K562 (cell line): ENCODE data around the gene IL4R. TPM values are rescaled to one million over a fixed set of nuclear protein-coding genes. Genes with fewer than 3 reads are reported as not detected.

Experiments used
- ATAC-seq: fragments of 200-7000 bp; cut with Tn5 transposase; 3 replicates; pipeline ENCODE4 v1.9.1; 2020; ENCODE audit warnings: moderate library complexity
- BruUV-seq: library from RNA; stranded (reverse); fragments of 400-500 nt; replicated peaks from 2 replicates; lab custom pipeline; 2021; lab: Mats Ljungman, UMichigan
- CTCF ChIA-PET: fragments of 300-600 bp; formaldehyde crosslinking; extraction: SDS; loops from one replicate; lab custom pipeline; 2021; ENCODE audit warnings: low intra/inter-chr PET ratio; lab: Yijun Ruan, JAX
- POLR2A ChIA-PET: fragments of 300-600, 350-650 bp; sonication (Branson Sonifier 250); formaldehyde crosslinking; extraction: SDS; loops from one replicate; lab custom pipeline; 2021; ENCODE audit warnings: antibody characterized with exemption, inconsistent platforms; lab: Yijun Ruan, JAX
- DNase-seq, 4 experiments: peaks; one replicate each; pipeline versions ENCODE4 v3.0.0 to v3.0.0-alpha.2; 2011 to 2018; ENCODE audit warnings: low spot score in 3 of 4, mixed read lengths in 3 of 4; ENCODE audit errors: extremely low read depth in 1 of 4
- FAIRE-seq: peaks from 2 replicates; lab custom pipeline; 2011; peaks lifted over from hg19 to GRCh38; lab: Jason Lieb, UNC
- H2AFZ ChIP-seq: 2 replicates; pipeline ENCODE4 v1.6.0; 2011; ENCODE audit warnings: low read depth, low read length, control low read depth, inconsistent platforms
- H3K27ac ChIP-seq: fragments of 200-600 bp; 3 replicates; pipeline ENCODE4 v1.8.0; 2011; ENCODE audit warnings: low read depth, mild to moderate bottlenecking, control low read depth, inconsistent platforms, low read length, moderate library complexity, mixed read lengths; ENCODE audit errors: extremely low read depth
- H3K27me3 ChIP-seq, 2 experiments: fragments of 300-600 bp in 1 of 2; 2 replicates in 1 of 2; 3 replicates in 1 of 2; pipeline versions ENCODE4 v1.6.0 to v1.8.0; 2011; ENCODE audit warnings: inconsistent platforms in 2 of 2, low read length in 2 of 2, mild to moderate bottlenecking in 1 of 2, mixed read lengths in 1 of 2, moderate library complexity in 1 of 2; ENCODE audit not compliant: control insufficient read depth in 2 of 2, insufficient read depth in 2 of 2
- H3K36me3 ChIP-seq: fragments of 300-600 bp; 3 replicates; pipeline ENCODE4 v1.8.0; 2011; ENCODE audit warnings: mild to moderate bottlenecking, low read length, inconsistent platforms; ENCODE audit not compliant: control insufficient read depth, insufficient read depth
- H3K4me1 ChIP-seq, 2 experiments: fragments of 200-600 bp in 1 of 2; replicated peaks in 1 of 2; 2 replicates in 1 of 2; 3 replicates in 1 of 2; pipeline versions ENCODE4 v1.5.1 to v1.8.0; 2011; ENCODE audit warnings: inconsistent platforms in 2 of 2, low read length in 2 of 2, mild to moderate bottlenecking in 1 of 2, mixed read lengths in 1 of 2, moderate library complexity in 1 of 2; ENCODE audit not compliant: control insufficient read depth in 2 of 2, insufficient read depth in 2 of 2
- H3K4me2 ChIP-seq: 2 replicates; pipeline ENCODE4 v1.6.1; 2011; ENCODE audit warnings: low read length, control low read depth, inconsistent platforms, mixed read lengths; ENCODE audit not compliant: insufficient read depth
- H3K4me3 ChIP-seq: fragments of 200-600 bp; sonication (generic), shearing (Covaris generic); 2 replicates; pipeline ENCODE4 v1.5.1; 2016; ENCODE audit warnings: control low read depth, inconsistent platforms
- H3K79me2 ChIP-seq: fragments of 200-600 bp; 3 replicates; pipeline ENCODE4 v1.8.0; 2011; ENCODE audit warnings: low read length, inconsistent platforms; ENCODE audit not compliant: control insufficient read depth, insufficient read depth
- H3K9ac ChIP-seq, 2 experiments: 2 replicates each; pipeline versions ENCODE4 v1.6.0 to v1.6.1; 2011; ENCODE audit warnings: low read depth in 2 of 2, low read length in 2 of 2, control low read depth in 1 of 2, inconsistent platforms in 1 of 2, mild to moderate bottlenecking in 1 of 2, mixed read lengths in 1 of 2; ENCODE audit not compliant: insufficient read depth in 1 of 2
- H3K9me1 ChIP-seq: one replicate; pipeline ENCODE4 v1.6.0; 2011; ENCODE audit warnings: inconsistent platforms, mild to moderate bottlenecking, low read length, moderate library complexity; ENCODE audit not compliant: control insufficient read depth, insufficient read depth
- H3K9me3 ChIP-seq: replicated peaks from 2 replicates; pipeline ENCODE4 v1.5.1; 2011; ENCODE audit warnings: low read depth, low read length, inconsistent platforms; ENCODE audit not compliant: control insufficient read depth, insufficient read depth
- H4K20me1 ChIP-seq: replicated peaks from 2 replicates; pipeline ENCODE4 v1.6.1; 2011; ENCODE audit warnings: low read length, inconsistent platforms, mixed read lengths; ENCODE audit not compliant: control insufficient read depth, insufficient read depth
- ARID2 ChIP-seq: fragments of 450-650 bp; IDR thresholded peaks from 2 replicates; pipeline ENCODE4 v1.6.1; 2017; ENCODE audit warnings: antibody characterized with exemption, mild to moderate bottlenecking
- CHAMP1 ChIP-seq: fragments of 450-650 bp; IDR thresholded peaks from 2 replicates; pipeline ENCODE4 v1.6.1; 2016; ENCODE audit warnings: mild to moderate bottlenecking
- FOXK2 ChIP-seq, 2 experiments: fragments of 450-650 bp; IDR thresholded peaks in 1 of 2; conservative IDR thresholded peaks in 1 of 2; 2 replicates each; pipeline ENCODE4 v1.6.1; 2016; ENCODE audit warnings: low read depth in 2 of 2, mild to moderate bottlenecking in 1 of 2
- KLF16 ChIP-seq: IDR thresholded peaks from 2 replicates; pipeline ENCODE4 v1.6.1; 2016; ENCODE audit warnings: antibody characterized with exemption
- MCM2 ChIP-seq: fragments of 450-650 bp; IDR thresholded peaks from 2 replicates; pipeline ENCODE4 v1.6.1; 2017; ENCODE audit warnings: low read depth, mild to moderate bottlenecking
- MXI1 ChIP-seq: IDR thresholded peaks from 2 replicates; pipeline ENCODE4 v1.6.1; 2011; ENCODE audit warnings: low read depth, mild to moderate bottlenecking, improper control_type of control experiment, low read length
- RBFOX2 ChIP-seq: fragments of 200-400 bp; formaldehyde crosslinking; IDR thresholded peaks from 2 replicates; pipeline ENCODE4 v1.6.1; 2017; ENCODE audit warnings: low read depth, mild to moderate bottlenecking, low read length, moderate library complexity
- RCOR1 ChIP-seq, 2 experiments: IDR thresholded peaks; 2 replicates each; pipeline ENCODE4 v1.6.1; 2012; ENCODE audit warnings: low read depth in 2 of 2, low read length in 2 of 2, borderline replicate concordance in 1 of 2, improper control_type of control experiment in 1 of 2
- ZBTB7A ChIP-seq: IDR thresholded peaks from 2 replicates; pipeline ENCODE4 v1.6.1; 2011; ENCODE audit warnings: low read depth, mild to moderate bottlenecking, low read length, moderate library complexity, borderline replicate concordance; ENCODE audit not compliant: control insufficient read depth
- ZC3H4 ChIP-seq: sonication (generic); formaldehyde crosslinking; IDR thresholded peaks from 2 replicates; pipeline ENCODE4 v1.9.0; 2021; ENCODE audit warnings: missing genetic modification reagents, borderline replicate concordance
- ZFP30 ChIP-seq: fragments of 250-450 bp; sonication (Bioruptor Pico); IDR thresholded peaks from 2 replicates; pipeline ENCODE4 v1.8.0; 2022; ENCODE audit warnings: moderate library complexity, mild to moderate bottlenecking, inconsistent platforms, borderline replicate concordance
- ZNF23 ChIP-seq: fragments of 250-450 bp; sonication (Bioruptor Pico); IDR thresholded peaks from 2 replicates; pipeline ENCODE4 v1.4.0; 2020; ENCODE audit warnings: mild to moderate bottlenecking
- ZNF232 ChIP-seq: sonication (generic); formaldehyde crosslinking; IDR thresholded peaks from 2 replicates; pipeline ENCODE4 v1.8.0; 2022; ENCODE audit warnings: mild to moderate bottlenecking, missing genetic modification reagents
- ZNF395 ChIP-seq: fragments of 200-800 bp; sonication (Bioruptor generic); IDR thresholded peaks from 2 replicates; pipeline ENCODE4 v1.6.1; 2017; ENCODE audit warnings: missing genetic modification characterization, missing compliant biosample characterization
- WGBS: fragments of 100-300 bp; shearing (Covaris generic); methylation state at CpG from one replicate; pipeline ENCODE4 v1.1.6; 2016; ENCODE audit warnings: low coverage, mixed read lengths; ENCODE audit not compliant: insufficient coverage; ENCODE audit errors: missing lambda C conversion rate; 5-methylcytosine and 5-hydroxymethylcytosine counted together
- in situ Hi-C: fragments of 300-500 bp; cut with MboI; formaldehyde crosslinking; loops from 4 replicates; pipeline ENCODE4 v1.15.0; 2018; ENCODE audit warnings: inconsistent platforms, mixed read lengths
- intact Hi-C: fragments of 100-400 bp; cut with micrococcal nuclease; formaldehyde crosslinking; loops from 2 replicates; pipeline ENCODE4 v1.14.2; 2022
- polyA plus RNA-seq, 8 experiments: library from polyadenylated mRNA; depleted of rRNA in 4 of 8; stranded (reverse) in 5 of 8; unstranded in 3 of 8; fragments of >200 nt; fragmentation: Nextera tagmentation in 2 of 8; fragmentation: Illumina TruSeq in 1 of 8; extraction: Ambion mirVana in 2 of 8; extraction: Trizol in 1 of 8; gene quantifications; 2 replicates each; pipeline versions ENCODE4 v1.2.1 to v1.2.3, GENCODE V29; 2011 to 2014; ENCODE audit warnings: inconsistent platforms in 1 of 8, missing spikeins in 1 of 8
- total RNA-seq, 7 experiments: library from RNA; depleted of rRNA in 6 of 7; stranded (reverse); fragments of >200 nt in 6 of 7; fragmentation: Illumina TruSeq in 2 of 7; extraction: Trizol in 2 of 7; gene quantifications; 2 replicates each; pipeline versions ENCODE4 v1.2.1 to v1.2.3, GENCODE V29; 2011 to 2021; ENCODE audit warnings: low replicate concordance in 1 of 7

IL4R gene
- total and polyA plus RNA-seq, 9 of the 15 experiments (the other 6 are each of a cell fraction or from before 2014, with no cell fraction given) = 0.17 to 5.8 (median 3.3) TPM

- no peak for TF ChIP-seq ZBTB7A
- TF ChIP-seq CHAMP1 = no peak
- no peak for TF ChIP-seq KLF16
- no peak for TF ChIP-seq RBFOX2
- no peak for TF ChIP-seq MCM2
- TF ChIP-seq ZNF23 = no peak
- TF ChIP-seq ZC3H4 (CRISPR knock-in tag) = no peak
- TF ChIP-seq, all 486 proteins: peak for 0
Measured at GRCh38 chr16:27335349-27336053, 21.7 kb downstream of the IL4R start (continued).

- intact Hi-C loops = no loop called here
- no peak for DNase-seq
- H3K9ac ChIP-seq = no peak overlapping the region
- POLR2A ChIA-PET = interaction anchor here (0.7 kb wide), 1 partner anchor 12 kb away, joined by 3 read pairs; no protein-coding TSS in a partner anchor
- TF ChIP-seq ZNF395 (CRISPR knock-in tag) = no peak
- no peak for TF ChIP-seq ARID2
- no peak for TF ChIP-seq ZNF232 (CRISPR knock-in tag)
- TF ChIP-seq FOXK2 (conservative IDR thresholded peaks at IDR 0.05 in 1 of 2, IDR thresholded peaks at IDR 0.05 in 1 of 2; ENCODE audit: low read depth in 2 of 2) = no peak
- no peak for TF ChIP-seq MXI1
- TF ChIP-seq ZFP30 (CRISPR knock-in tag) = no peak
- no peak for TF ChIP-seq RCOR1 (IDR thresholded peaks at IDR 0.05; ENCODE audit: borderline replicate concordance in 1 of 2, low read depth in 2 of 2, low read length in 2 of 2)
- TF ChIP-seq, all 486 proteins: peak for 0
- no peaks in the 10 kb centered on the region for H3K9me3 ChIP-seq
- no peak overlapping the region for H2AFZ ChIP-seq
- FAIRE-seq = no peak
- no peaks in the 10 kb centered on the region for H3K79me2 ChIP-seq
- in situ Hi-C loops = no loop called here
- WGBS = no CpG with 5 or more reads among the region's 6 CpGs
- no peak for ATAC-seq
- no TSS peak for BruUV-seq
- H3K4me2 ChIP-seq = no peak overlapping the region
- H3K4me1 ChIP-seq = no peaks in the 10 kb centered on the region
- 0 out of 5 replicates have a peak, but pooled peaks cover 0 to 6% of the 10 kb centered on the region in 2 experiments for H3K27me3 ChIP-seq
- no peaks in the 10 kb centered on the region for H4K20me1 ChIP-seq
- no peak overlapping the region for H3K4me3 ChIP-seq
- no peaks in the 10 kb centered on the region for H3K36me3 ChIP-seq
- CTCF ChIA-PET = no interaction called here
- H3K9me1 ChIP-seq = no peaks in the 10 kb centered on the region
- no peak overlapping the region for H3K27ac ChIP-seq
Measured at GRCh38 chr16:27337024-27337423, 23.2 kb downstream of the IL4R start.
